Stimulated activated memory B cell treated with anti-CD40 and anti-IgM and Interleukin-4, amounts not matched to agents 10 μg/mL and 1 μg/mL and 100 μg/mL, for 72 hours (primary cell): ENCODE results near the gene HOXB4.
A peak's percentile ranks its signal among the peaks of the same experiment; 100 is the strongest.

Source experiments
- ATAC-seq: fragments of 150-1000 bp; cut with Tn5 transposase; 2 replicates; pipeline ENCODE4 v1.10.0; 2021
- H3K27ac Mint-ChIP-seq: one replicate; pipeline ENCODE4 v1.8.0; 2022; ENCODE audit warnings: mild to moderate bottlenecking, mixed read lengths
- H3K27me3 Mint-ChIP-seq: one replicate; pipeline ENCODE4 v1.8.0; 2022; ENCODE audit warnings: mixed read lengths
- H3K36me3 Mint-ChIP-seq: one replicate; pipeline ENCODE4 v1.8.0; 2022; ENCODE audit warnings: mixed read lengths
- H3K4me1 Mint-ChIP-seq: one replicate; pipeline ENCODE4 v1.8.0; 2022; ENCODE audit warnings: mixed read lengths
- H3K4me3 Mint-ChIP-seq: one replicate; pipeline ENCODE4 v1.8.0; 2022; ENCODE audit warnings: mild to moderate bottlenecking, moderate library complexity, mixed read lengths
- H3K9me3 Mint-ChIP-seq: one replicate; pipeline ENCODE4 v1.8.0; 2022; ENCODE audit warnings: mixed read lengths

Gene HOXB4

GRCh38 chr17:48576479-48577309 is 1.5 kb downstream of the HOXB4 start:
- ATAC-seq = no peak
- H3K9me3 Mint-ChIP-seq = no peaks in the 10 kb centered on the region
- no peak overlapping the region for H3K27ac Mint-ChIP-seq
- H3K27me3 Mint-ChIP-seq = peaks cover 52% of the 10 kb centered on the region
- H3K4me1 Mint-ChIP-seq = peaks cover 15% of the 10 kb centered on the region
- H3K4me3 Mint-ChIP-seq = peak overlapping the region; percentile 11
- no peaks in the 10 kb centered on the region for H3K36me3 Mint-ChIP-seq

GRCh38 chr17:48575673-48576478 is 2.3 kb downstream of the HOXB4 start:
- H3K27me3 Mint-ChIP-seq = peaks cover 43% of the 10 kb centered on the region
- no peak overlapping the region for H3K27ac Mint-ChIP-seq
- no peaks in the 10 kb centered on the region for H3K36me3 Mint-ChIP-seq
- no peak overlapping the region for H3K4me3 Mint-ChIP-seq
- ATAC-seq = no peak
- H3K4me1 Mint-ChIP-seq = peaks cover 15% of the 10 kb centered on the region
- no peaks in the 10 kb centered on the region for H3K9me3 Mint-ChIP-seq

GRCh38 chr17:48575066-48575582 is 3.0 kb downstream of the HOXB4 start:
- peaks cover 36% of the 10 kb centered on the region for H3K27me3 Mint-ChIP-seq

GRCh38 chr17:48574505-48575065 is 3.6 kb downstream of the HOXB4 start:
- H3K4me3 Mint-ChIP-seq = no peak overlapping the region
- no peak overlapping the region for H3K27ac Mint-ChIP-seq
- peaks cover 30% of the 10 kb centered on the region for H3K27me3 Mint-ChIP-seq
- ATAC-seq = no peak
- no peaks in the 10 kb centered on the region for H3K9me3 Mint-ChIP-seq
- peaks cover 15% of the 10 kb centered on the region for H3K4me1 Mint-ChIP-seq
- H3K36me3 Mint-ChIP-seq = no peaks in the 10 kb centered on the region

More at GRCh38 chr17:48575066-48575582, 3.0 kb downstream of the HOXB4 start:
- no peak for ATAC-seq
- Mint-ChIP-seq H3K9me3 (no peaks in the 10 kb centered on the region), H3K36me3 (no peaks in the 10 kb centered on the region), H3K4me1 (peaks cover 15% of the 10 kb centered on the region), H3K27ac (no peak overlapping the region), H3K4me3 (no peak overlapping the region)

- Mint-ChIP-seq H3K27me3 (peaks cover 16% of the 10 kb centered on the region), H3K27ac (no peak overlapping the region), H3K4me1 (peaks cover 6% of the 10 kb centered on the region), H3K36me3 (no peaks in the 10 kb centered on the region), H3K4me3 (no peak overlapping the region), H3K9me3 (no peaks in the 10 kb centered on the region)
- ATAC-seq = no peak
These were observed 6.2 kb downstream of the HOXB4 start for GRCh38 chr17:48571826-48572417.

GRCh38 chr17:48571024-48571818 is 6.9 kb downstream of the HOXB4 start:
- Mint-ChIP-seq H3K36me3 (no peaks in the 10 kb centered on the region), H3K27ac (no peak overlapping the region), H3K4me3 (no peak overlapping the region), H3K27me3 (peaks cover 15% of the 10 kb centered on the region), H3K9me3 (no peaks in the 10 kb centered on the region), H3K4me1 (peaks cover 6% of the 10 kb centered on the region)
- ATAC-seq = no peak

GRCh38 chr17:48570325-48571023 is 7.7 kb downstream of the HOXB4 start:
- H3K27ac Mint-ChIP-seq = no peak overlapping the region
- no peak for ATAC-seq
- no peaks in the 10 kb centered on the region for H3K4me1 Mint-ChIP-seq
- peaks cover 9% of the 10 kb centered on the region for H3K27me3 Mint-ChIP-seq
- no peaks in the 10 kb centered on the region for H3K9me3 Mint-ChIP-seq
- H3K36me3 Mint-ChIP-seq = no peaks in the 10 kb centered on the region
- H3K4me3 Mint-ChIP-seq = no peak overlapping the region

- Mint-ChIP-seq H3K27me3 (peaks cover 8% of the 10 kb centered on the region), H3K27ac (no peak overlapping the region), H3K4me3 (no peak overlapping the region), H3K9me3 (no peaks in the 10 kb centered on the region), H3K4me1 (no peaks in the 10 kb centered on the region), H3K36me3 (no peaks in the 10 kb centered on the region)
- ATAC-seq = no peak
These were observed 8.4 kb downstream of the HOXB4 start for GRCh38 chr17:48569674-48570324.

- no peak for ATAC-seq
- Mint-ChIP-seq H3K27me3 (peaks cover 2% of the 10 kb centered on the region), H3K27ac (no peak overlapping the region), H3K4me1 (no peaks in the 10 kb centered on the region), H3K36me3 (no peaks in the 10 kb centered on the region), H3K9me3 (no peaks in the 10 kb centered on the region), H3K4me3 (no peak overlapping the region)
These were observed 8.9 kb downstream of the HOXB4 start for GRCh38 chr17:48569240-48569582.

GRCh38 chr17:48568499-48569239 is 9.5 kb downstream of the HOXB4 start:
- Mint-ChIP-seq H3K27ac (no peak overlapping the region), H3K9me3 (no peaks in the 10 kb centered on the region), H3K4me3 (no peak overlapping the region), H3K4me1 (no peaks in the 10 kb centered on the region), H3K36me3 (no peaks in the 10 kb centered on the region), H3K27me3 (peaks cover 4% of the 10 kb centered on the region)
- ATAC-seq = no peak

GRCh38 chr17:48567646-48568354 is 10.3 kb downstream of the HOXB4 start:
- H3K9me3 Mint-ChIP-seq = no peaks in the 10 kb centered on the region
- H3K27me3 Mint-ChIP-seq = peaks cover 9% of the 10 kb centered on the region
- no peak for ATAC-seq
- H3K4me3 Mint-ChIP-seq = no peak overlapping the region
- no peaks in the 10 kb centered on the region for H3K36me3 Mint-ChIP-seq
- no peaks in the 10 kb centered on the region for H3K4me1 Mint-ChIP-seq
- H3K27ac Mint-ChIP-seq = no peak overlapping the region

- Mint-ChIP-seq H3K36me3 (no peaks in the 10 kb centered on the region), H3K27ac (no peak overlapping the region), H3K4me3 (no peak overlapping the region), H3K27me3 (peaks cover 9% of the 10 kb centered on the region), H3K9me3 (no peaks in the 10 kb centered on the region), H3K4me1 (no peaks in the 10 kb centered on the region)
- no peak for ATAC-seq
These were observed 10.9 kb downstream of the HOXB4 start for GRCh38 chr17:48567209-48567608.

GRCh38 chr17:48566717-48567116 is 11.4 kb downstream of the HOXB4 start:
- Mint-ChIP-seq H3K27me3 (peaks cover 9% of the 10 kb centered on the region), H3K9me3 (no peaks in the 10 kb centered on the region), H3K27ac (no peak overlapping the region), H3K4me1 (no peaks in the 10 kb centered on the region), H3K4me3 (no peak overlapping the region), H3K36me3 (no peaks in the 10 kb centered on the region)
- no peak for ATAC-seq
